ENCODE data around the gene NEK1.

DNA sequence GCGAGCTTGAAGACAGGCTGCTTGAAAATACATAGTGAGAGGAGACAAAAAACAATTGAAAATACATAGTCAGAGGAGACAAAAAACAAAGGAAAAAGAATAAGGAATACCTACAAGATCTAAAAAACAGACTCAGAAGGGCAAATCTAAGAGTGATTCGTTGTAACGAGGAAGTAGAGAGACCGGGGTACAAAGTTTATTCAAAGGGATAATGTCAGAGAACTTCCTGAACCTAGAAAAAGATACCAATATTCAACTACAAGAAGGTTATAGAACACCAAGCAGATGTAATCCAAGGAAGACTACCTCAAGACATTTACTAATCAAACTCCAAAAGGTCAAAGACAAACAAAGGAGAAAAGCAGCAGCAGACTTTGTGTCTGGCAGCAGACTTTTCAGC, 165.6 kb downstream of the NEK1 start:
- TF ChIP-seq POLR2AphosphoS5 (IDR thresholded peaks at IDR 0.05; ENCODE audit: low read depth, low read length): no peak
- TF ChIP-seq POLR2A (IDR thresholded peaks at IDR 0.05; ENCODE audit: low read depth, low read length): no peak
